Dedifferentiated amniotic fluid mesenchymal stem cell (primary cell): Measurements from ENCODE around the gene MGMT.

Experiments
- DNase-seq: peaks from one replicate; pipeline ENCODE4 v3.0.0-alpha.2; 2016; ENCODE audit errors: extremely low spot score

Gene MGMT

GRCh38 chr10:129624526-129624925, 157.5 kb downstream of the MGMT start:
- no peak for DNase-seq

- no peak for DNase-seq
These were observed 159.3 kb downstream of the MGMT start for GRCh38 chr10:129626309-129626708.

- no peak for DNase-seq
These were observed 159.9 kb downstream of the MGMT start for GRCh38 chr10:129626796-129627435.

- DNase-seq: no peak
These were observed 160.4 kb downstream of the MGMT start for GRCh38 chr10:129627442-129627841.

- DNase-seq: no peak
These were observed 161.8 kb downstream of the MGMT start for GRCh38 chr10:129628823-129629222.

GRCh38 chr10:129629911-129630310, 162.9 kb downstream of the MGMT start:
- no peak for DNase-seq

- DNase-seq: no peak
These were observed 164.0 kb downstream of the MGMT start for GRCh38 chr10:129631006-129631405.

GRCh38 chr10:129631870-129632623, 165.0 kb downstream of the MGMT start:
- DNase-seq: no peak

GRCh38 chr10:129637010-129637409, 170.0 kb downstream of the MGMT start:
- no peak for DNase-seq

- DNase-seq: no peak
These were observed 170.8 kb downstream of the MGMT start for GRCh38 chr10:129637846-129638245.

- no peak for DNase-seq
These were observed 174.3 kb downstream of the MGMT start for GRCh38 chr10:129641351-129641750.

GRCh38 chr10:129641982-129642381, 174.9 kb downstream of the MGMT start:
- DNase-seq: no peak

- DNase-seq: no peak
These were observed 175.4 kb downstream of the MGMT start for GRCh38 chr10:129642427-129642826.

GRCh38 chr10:129643266-129643665, 176.2 kb downstream of the MGMT start:
- DNase-seq: no peak

- no peak for DNase-seq
These were observed 178.4 kb downstream of the MGMT start for GRCh38 chr10:129645487-129645886.

- no peak for DNase-seq
These were observed 179.9 kb downstream of the MGMT start for GRCh38 chr10:129646973-129647372.

GRCh38 chr10:129647590-129647989, 180.5 kb downstream of the MGMT start:
- DNase-seq: no peak

GRCh38 chr10:129648856-129649255, 181.8 kb downstream of the MGMT start:
- no peak for DNase-seq

- DNase-seq: no peak
These were observed 185.0 kb downstream of the MGMT start for GRCh38 chr10:129652021-129652420.

- DNase-seq: no peak
These were observed 185.6 kb downstream of the MGMT start for GRCh38 chr10:129652521-129653201.

- no peak for DNase-seq
These were observed 186.4 kb downstream of the MGMT start for GRCh38 chr10:129653428-129653827.

- no peak for DNase-seq
These were observed 186.8 kb downstream of the MGMT start for GRCh38 chr10:129653861-129654260.

- DNase-seq: no peak
These were observed 187.4 kb downstream of the MGMT start for GRCh38 chr10:129654461-129654860.
